Osteocyte (in vitro differentiated cells): ENCODE data around the gene DAP. TPM values are rescaled to one million over a fixed set of nuclear protein-coding genes. Genes with fewer than 3 reads are reported as not detected.

Source experiments
- DNase-seq: peaks from one replicate; pipeline ENCODE4 v3.0.0; 2021; ENCODE audit warnings: mixed read lengths; ENCODE audit not compliant: unreplicated experiment; ENCODE audit errors: extremely low spot score
- H3K27ac Mint-ChIP-seq: one replicate; pipeline ENCODE4 v1.8.0; 2021; ENCODE audit warnings: mild to moderate bottlenecking, mixed read lengths; ENCODE audit not compliant: unreplicated experiment
- H3K27me3 Mint-ChIP-seq: one replicate; pipeline ENCODE4 v1.8.0; 2021; ENCODE audit warnings: mixed read lengths; ENCODE audit not compliant: unreplicated experiment
- H3K36me3 Mint-ChIP-seq: one replicate; pipeline ENCODE4 v1.8.0; 2021; ENCODE audit warnings: mixed read lengths; ENCODE audit not compliant: unreplicated experiment
- H3K4me1 Mint-ChIP-seq: one replicate; pipeline ENCODE4 v1.8.0; 2021; ENCODE audit warnings: mixed read lengths; ENCODE audit not compliant: unreplicated experiment
- H3K4me3 Mint-ChIP-seq: one replicate; pipeline ENCODE4 v1.8.0; 2021; ENCODE audit warnings: mild to moderate bottlenecking, moderate library complexity, mixed read lengths; ENCODE audit not compliant: unreplicated experiment
- H3K9me3 Mint-ChIP-seq: one replicate; pipeline ENCODE4 v1.8.0; 2021; ENCODE audit warnings: mixed read lengths; ENCODE audit not compliant: unreplicated experiment
- total RNA-seq: library from RNA; stranded (reverse); gene quantifications from 2 replicates; pipeline ENCODE4 v1.2.1, GENCODE V29; 2021
- TF ChIP-seq, protein P1 (sequence below): fragments of 200-600 bp; sonication (generic); IDR thresholded peaks from 2 replicates; pipeline ENCODE4 v1.5.0; 2021; ENCODE audit warnings: antibody characterized with exemption, mild to moderate bottlenecking, moderate library complexity

DAP gene
- total RNA-seq, 1 donor from 2014 or later, result 173 TPM

DNA sequence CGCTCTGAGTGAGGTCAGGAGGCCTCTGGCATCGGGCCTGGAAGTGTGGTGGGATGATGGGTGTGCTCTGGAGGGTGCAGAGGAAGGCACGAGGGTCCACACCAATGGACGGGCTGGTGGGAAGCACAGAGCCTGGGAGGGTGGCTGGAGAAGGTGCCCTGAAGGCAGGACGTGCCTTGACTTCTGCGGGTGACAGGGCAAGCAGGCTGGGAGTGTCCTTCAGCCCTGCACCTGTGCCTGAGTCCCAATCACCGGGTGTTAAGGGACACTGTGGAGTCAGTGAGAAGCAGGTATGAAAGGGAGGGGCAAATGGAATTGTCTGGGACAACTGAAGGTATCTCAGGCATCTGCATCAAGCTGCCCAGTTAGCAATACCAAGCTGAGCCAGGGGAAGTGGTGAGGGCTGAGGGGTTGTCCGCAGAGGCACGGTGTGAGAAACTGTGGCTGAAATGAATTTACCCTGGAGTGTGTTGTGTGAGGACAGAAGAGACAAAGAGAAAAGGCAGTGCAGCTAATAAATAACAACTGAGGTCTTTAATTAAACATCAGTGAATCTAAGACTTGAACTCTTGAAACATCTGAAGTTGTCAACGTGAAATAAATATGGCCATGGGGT is 50.4 kb downstream of the DAP start:
- Mint-ChIP-seq H3K27ac (no peak overlapping the region), H3K36me3 (peaks cover 17% of the 10 kb centered on the region), H3K4me3 (no peak overlapping the region), H3K4me1 (peaks cover 2% of the 10 kb centered on the region), H3K27me3 (no peaks in the 10 kb centered on the region), H3K9me3 (no peaks in the 10 kb centered on the region)
- TF ChIP-seq, protein P1, sequence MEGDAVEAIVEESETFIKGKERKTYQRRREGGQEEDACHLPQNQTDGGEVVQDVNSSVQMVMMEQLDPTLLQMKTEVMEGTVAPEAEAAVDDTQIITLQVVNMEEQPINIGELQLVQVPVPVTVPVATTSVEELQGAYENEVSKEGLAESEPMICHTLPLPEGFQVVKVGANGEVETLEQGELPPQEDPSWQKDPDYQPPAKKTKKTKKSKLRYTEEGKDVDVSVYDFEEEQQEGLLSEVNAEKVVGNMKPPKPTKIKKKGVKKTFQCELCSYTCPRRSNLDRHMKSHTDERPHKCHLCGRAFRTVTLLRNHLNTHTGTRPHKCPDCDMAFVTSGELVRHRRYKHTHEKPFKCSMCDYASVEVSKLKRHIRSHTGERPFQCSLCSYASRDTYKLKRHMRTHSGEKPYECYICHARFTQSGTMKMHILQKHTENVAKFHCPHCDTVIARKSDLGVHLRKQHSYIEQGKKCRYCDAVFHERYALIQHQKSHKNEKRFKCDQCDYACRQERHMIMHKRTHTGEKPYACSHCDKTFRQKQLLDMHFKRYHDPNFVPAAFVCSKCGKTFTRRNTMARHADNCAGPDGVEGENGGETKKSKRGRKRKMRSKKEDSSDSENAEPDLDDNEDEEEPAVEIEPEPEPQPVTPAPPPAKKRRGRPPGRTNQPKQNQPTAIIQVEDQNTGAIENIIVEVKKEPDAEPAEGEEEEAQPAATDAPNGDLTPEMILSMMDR, result no peak
- no peak for DNase-seq

DNA sequence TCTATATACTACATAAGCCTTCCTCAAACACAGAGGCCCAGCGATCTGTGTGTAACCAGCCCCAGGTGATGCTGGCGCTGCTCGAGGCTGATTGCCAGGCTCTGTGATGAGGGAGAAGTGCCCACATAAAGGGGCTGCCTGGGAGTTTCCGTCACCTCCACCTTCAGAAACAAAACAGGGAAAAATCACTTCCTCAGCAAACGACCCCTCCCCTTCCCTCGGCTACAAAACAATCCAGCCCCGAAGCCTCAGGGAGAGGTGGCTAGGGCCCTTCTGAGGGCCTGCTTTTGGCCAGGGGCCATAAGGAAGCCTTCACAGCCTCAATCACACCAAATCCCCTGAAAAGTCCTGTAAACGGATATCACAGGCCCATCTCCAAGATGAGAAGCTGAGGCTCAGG is 51.1 kb downstream of the DAP start:
- TF ChIP-seq, protein P1, result no peak
- Mint-ChIP-seq H3K4me3 (no peak overlapping the region), H3K27me3 (no peaks in the 10 kb centered on the region), H3K27ac (no peak overlapping the region), H3K4me1 (peaks cover 9% of the 10 kb centered on the region), H3K36me3 (peaks cover 15% of the 10 kb centered on the region), H3K9me3 (no peaks in the 10 kb centered on the region)
- DNase-seq, result no peak

- H3K9me3 Mint-ChIP-seq, result no peaks in the 10 kb centered on the region
- H3K27me3 Mint-ChIP-seq, result no peaks in the 10 kb centered on the region
- H3K4me3 Mint-ChIP-seq, result no peak overlapping the region
- H3K27ac Mint-ChIP-seq, result no peak overlapping the region
- DNase-seq, result no peak
- peaks cover 13% of the 10 kb centered on the region for H3K36me3 Mint-ChIP-seq
- TF ChIP-seq, protein P1, result no peak
- H3K4me1 Mint-ChIP-seq, result peaks cover 14% of the 10 kb centered on the region
These were observed 51.6 kb downstream of the DAP start for GRCh38 chr5:10709409-10709808.

DNA sequence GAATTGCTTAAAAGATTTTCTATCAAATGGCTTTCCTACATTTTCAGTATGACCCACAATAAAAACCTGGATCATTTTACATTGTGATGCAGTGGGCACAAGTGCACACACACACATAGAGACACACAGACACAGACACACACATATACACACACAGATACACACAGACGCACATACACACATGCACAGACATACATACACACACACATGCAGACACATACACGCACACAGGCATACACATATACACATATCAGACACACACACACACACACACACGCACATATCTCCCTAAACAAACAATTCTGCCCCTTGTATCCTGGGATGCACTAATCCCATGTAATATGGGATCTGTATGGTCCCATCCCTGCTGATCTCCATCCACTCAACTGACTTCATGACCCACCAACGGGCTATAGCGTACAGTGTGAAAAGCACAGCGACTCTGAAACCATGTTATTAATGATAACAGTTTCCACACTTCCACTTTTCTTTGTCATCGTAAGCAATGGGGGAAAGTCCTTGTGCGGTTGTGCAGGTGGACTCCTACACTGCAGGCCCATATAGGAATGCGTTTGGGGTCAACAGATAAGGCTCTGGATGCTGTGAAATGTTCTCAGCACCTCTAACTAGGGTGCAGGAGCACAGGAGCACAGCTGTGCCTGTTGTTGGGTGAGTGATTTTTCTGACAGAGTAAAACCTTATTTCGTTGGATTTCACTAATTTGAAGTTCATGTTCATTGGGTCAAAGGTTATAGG is 52.7 kb downstream of the DAP start:
- peaks cover 18% of the 10 kb centered on the region for H3K4me1 Mint-ChIP-seq

More for the DNA sequence above, 52.7 kb downstream of the DAP start:
- H3K9me3 Mint-ChIP-seq, result no peaks in the 10 kb centered on the region
- no peak overlapping the region for H3K27ac Mint-ChIP-seq
- no peak for DNase-seq
- no peak overlapping the region for H3K4me3 Mint-ChIP-seq
- H3K27me3 Mint-ChIP-seq, result no peaks in the 10 kb centered on the region
- H3K36me3 Mint-ChIP-seq, result peaks cover 9% of the 10 kb centered on the region
- TF ChIP-seq, protein P1, result no peak
